GM13977 (cell line): ENCODE measurements around the gene GRIK4.

Source experiments
- DNase-seq: peaks from one replicate; pipeline ENCODE4 v3.0.0; 2012; ENCODE audit warnings: low spot score
- in situ Hi-C: fragments of 300-500 bp; cut with MboI; formaldehyde crosslinking; loops from one replicate; pipeline ENCODE4 v1.12.0; 2022; ENCODE audit warnings: low sequenced_read_pairs, low pct_unique_long_range_greater_than_20kb, mixed read lengths, inconsistent platforms; ENCODE audit not compliant: unreplicated experiment
- TF ChIP-seq, protein P1 (sequence below): IDR thresholded peaks from 2 replicates; pipeline ENCODE4 v1.5.1; 2012; ENCODE audit warnings: mild to moderate bottlenecking, control low read depth; ENCODE audit not compliant: insufficient read depth; ENCODE audit errors: extremely low read depth, missing control alignments

GRIK4 gene

DNA sequence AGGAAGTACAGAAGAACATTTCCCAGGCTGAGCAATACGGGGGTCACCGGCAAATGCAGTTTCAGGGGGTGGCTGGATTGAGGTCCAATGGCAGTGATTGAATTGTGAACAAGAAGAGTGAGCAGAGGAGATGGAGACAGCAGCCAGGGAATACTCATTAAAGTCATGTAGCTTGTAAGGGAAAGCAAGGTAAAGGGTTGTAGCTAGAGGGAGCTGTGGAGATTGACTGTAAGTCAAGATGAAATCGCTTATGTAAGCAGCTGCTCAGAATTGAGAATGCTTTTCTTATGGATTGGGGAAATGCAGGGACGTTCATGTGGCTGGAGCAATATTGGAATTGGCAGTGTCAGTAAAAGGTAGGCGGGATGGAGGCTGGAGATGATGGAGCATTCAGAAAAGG, 401.0 kb downstream of the GRIK4 start:
- peak; percentile 60 for DNase-seq
- in situ Hi-C loops: no loop called here
- TF ChIP-seq, protein P1, sequence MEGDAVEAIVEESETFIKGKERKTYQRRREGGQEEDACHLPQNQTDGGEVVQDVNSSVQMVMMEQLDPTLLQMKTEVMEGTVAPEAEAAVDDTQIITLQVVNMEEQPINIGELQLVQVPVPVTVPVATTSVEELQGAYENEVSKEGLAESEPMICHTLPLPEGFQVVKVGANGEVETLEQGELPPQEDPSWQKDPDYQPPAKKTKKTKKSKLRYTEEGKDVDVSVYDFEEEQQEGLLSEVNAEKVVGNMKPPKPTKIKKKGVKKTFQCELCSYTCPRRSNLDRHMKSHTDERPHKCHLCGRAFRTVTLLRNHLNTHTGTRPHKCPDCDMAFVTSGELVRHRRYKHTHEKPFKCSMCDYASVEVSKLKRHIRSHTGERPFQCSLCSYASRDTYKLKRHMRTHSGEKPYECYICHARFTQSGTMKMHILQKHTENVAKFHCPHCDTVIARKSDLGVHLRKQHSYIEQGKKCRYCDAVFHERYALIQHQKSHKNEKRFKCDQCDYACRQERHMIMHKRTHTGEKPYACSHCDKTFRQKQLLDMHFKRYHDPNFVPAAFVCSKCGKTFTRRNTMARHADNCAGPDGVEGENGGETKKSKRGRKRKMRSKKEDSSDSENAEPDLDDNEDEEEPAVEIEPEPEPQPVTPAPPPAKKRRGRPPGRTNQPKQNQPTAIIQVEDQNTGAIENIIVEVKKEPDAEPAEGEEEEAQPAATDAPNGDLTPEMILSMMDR: peak; percentile 55

DNA sequence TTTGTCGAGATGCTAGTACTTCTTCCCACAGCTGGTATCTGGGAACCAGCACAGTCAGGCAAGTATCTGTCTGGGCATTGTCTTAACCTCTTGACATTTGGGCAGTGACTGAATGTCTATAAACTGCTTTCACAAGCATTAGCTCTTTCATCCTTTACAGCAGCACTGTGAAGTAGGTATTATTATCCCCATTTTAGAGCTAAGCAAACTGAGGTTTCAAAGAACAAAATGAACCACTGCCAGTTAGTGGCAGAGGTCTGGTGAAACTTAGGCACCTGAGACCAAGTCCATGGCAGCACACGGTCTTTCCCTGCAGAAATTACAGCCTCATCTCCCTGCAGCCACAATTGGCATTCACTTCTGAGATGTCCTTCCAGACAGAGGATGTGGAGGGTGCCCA, 401.4 kb downstream of the GRIK4 start:
- in situ Hi-C loops: no loop called here
- DNase-seq: no peak
- TF ChIP-seq, protein P1: no peak

DNA sequence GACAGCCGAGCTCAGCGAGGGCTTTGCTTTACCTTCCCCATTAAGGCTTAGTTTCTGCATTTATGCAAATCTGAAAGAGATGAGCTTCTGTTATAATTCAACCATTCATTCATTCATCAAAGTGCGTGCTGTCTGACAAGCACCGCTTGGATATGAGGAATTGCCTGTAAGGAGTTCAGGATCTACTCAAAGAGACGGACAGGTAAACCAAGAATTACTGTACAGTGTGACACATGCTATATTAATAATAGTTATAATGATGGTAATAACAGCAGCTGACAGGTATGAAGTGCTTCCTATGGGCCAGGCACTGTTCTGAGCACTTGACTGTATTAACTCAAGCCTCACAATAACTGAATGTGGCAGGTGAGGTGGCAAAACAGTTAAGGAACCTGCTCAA, 402.5 kb downstream of the GRIK4 start:
- no peak for DNase-seq
- TF ChIP-seq, protein P1: no peak
- in situ Hi-C loops: no loop called here

DNA sequence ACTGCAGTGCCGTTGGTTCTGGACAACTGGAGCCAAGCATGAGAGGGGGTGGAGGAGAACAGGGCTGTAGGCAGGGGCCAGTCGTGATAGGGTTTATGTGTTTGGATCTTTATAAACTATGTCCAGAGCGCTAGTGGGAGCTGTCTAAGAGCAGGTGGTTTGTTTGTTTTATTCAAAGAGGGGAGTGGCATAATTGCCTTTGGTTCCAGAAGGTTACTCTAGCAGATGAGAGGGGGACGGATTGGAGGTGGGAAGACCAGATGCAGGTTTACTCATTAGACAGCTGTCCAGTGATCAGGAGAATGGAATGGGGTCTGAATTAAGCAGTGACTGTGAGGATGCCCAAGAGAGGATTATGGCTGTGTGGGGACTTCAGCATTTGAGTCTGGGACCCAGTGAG, 403.1 kb downstream of the GRIK4 start:
- in situ Hi-C loops: no loop called here
- no peak for DNase-seq
- TF ChIP-seq, protein P1: no peak

DNA sequence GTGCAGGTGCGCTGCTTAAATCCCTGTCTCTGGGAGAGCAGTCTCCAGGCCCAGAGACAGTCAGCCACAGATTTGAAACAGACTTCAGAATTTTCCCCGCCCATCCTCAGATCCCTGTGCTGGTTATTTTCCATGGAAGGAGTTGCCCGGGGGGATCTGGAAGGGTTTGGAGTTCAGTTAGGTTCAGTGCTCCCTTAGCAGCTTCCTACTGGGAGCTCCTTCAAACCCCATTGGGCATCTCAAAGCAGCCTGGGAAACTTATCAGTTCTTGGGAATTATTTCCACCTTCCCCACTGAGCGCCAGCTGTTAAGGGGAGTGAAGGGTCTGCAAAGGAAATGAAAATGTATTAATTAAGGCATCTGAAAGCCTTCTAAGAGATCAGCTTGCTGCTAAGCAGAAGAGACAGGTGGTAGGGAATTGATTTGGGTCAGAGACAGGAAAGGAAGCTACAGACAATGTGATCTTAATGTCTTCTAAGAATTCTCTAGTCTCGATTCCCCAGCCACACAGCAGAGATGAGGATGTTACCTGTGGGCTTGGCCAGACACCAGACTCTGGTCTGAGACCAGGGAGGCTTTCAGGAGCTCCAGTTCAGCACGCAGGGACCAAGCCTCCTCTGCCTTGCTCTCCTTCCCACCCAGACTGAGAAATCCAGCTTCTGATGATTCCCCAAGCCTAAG, 406.2 kb downstream of the GRIK4 start:
- in situ Hi-C loops: no loop called here
- TF ChIP-seq, protein P1: no peak
- no peak for DNase-seq

DNA sequence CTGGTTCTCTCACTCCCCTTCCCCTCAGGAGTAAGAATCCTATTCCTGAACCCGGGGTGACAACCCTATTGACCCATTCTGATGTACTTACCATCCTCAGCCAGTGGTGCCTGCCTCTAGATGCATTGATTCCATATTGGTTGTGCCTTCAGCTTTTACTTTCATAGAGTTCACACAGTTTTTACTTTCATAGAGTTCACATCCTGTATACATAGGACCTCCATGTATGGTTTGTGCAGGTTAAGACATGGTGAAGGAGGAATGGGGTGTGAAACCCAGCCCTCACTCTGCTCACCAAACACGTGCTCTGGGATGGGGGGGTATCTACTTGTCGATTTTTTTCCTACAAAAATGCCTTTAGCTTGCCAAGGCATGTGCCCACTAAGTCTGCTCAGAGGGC, 406.7 kb downstream of the GRIK4 start:
- in situ Hi-C loops: no loop called here
- TF ChIP-seq, protein P1: no peak
- DNase-seq: no peak
